ENCODE measurements around the gene ADAM19. TPM values are rescaled to one million over a fixed set of nuclear protein-coding genes. Genes with fewer than 3 reads are reported as not detected.

ADAM19 gene
- total RNA-seq, 2 experiments from 2014 or later = 24.2 to 103 TPM

GRCh38 chr5:157540124-157540523 lies 35.5 kb downstream of the ADAM19 start:
- peak; percentile 14 for DNase-seq (ENCODE audit: low spot score)
- POLR2A ChIA-PET = interaction anchor here (0.7 to 1.7 kb wide), 7 partner anchors 11 to 37 kb away, joined by 3 to 4 read pairs (median 3); no protein-coding TSS in a partner anchor
- Histone ChIP-seq H3K4me1 (ENCODE audit: insufficient read depth, low read length, poor library complexity, severe bottlenecking) (peaks cover 37% of the 10 kb centered on the region), H3K4me2 (ENCODE audit: low read length) (peak overlapping the region; percentile 59), H3K79me2 (ENCODE audit: insufficient read depth, low read depth, low read length) (peaks cover 22% of the 10 kb centered on the region; the same call in 1 of the 2 replicates), H2AFZ (ENCODE audit: low read length) (peak overlapping the region; percentile 67; the same call in 1 of the 2 replicates), H3K27ac (ENCODE audit: low read depth, low read length, poor library complexity, severe bottlenecking) (no peak overlapping the region), H3K9me2 (ENCODE audit: insufficient read depth, low read length) (no peaks in the 10 kb centered on the region), H3K9me3 (ENCODE audit: low read length) (no peaks in the 10 kb centered on the region), H4K20me1 (ENCODE audit: insufficient read depth, low read length) (no peaks in the 10 kb centered on the region), H3K4me3 (ENCODE audit: low read depth, low read length, poor library complexity, severe bottlenecking) (no peak overlapping the region), H3K36me3 (ENCODE audit: insufficient read depth, low read length) (peaks cover 23% of the 10 kb centered on the region)
- TF ChIP-seq CTCF (conservative IDR thresholded peaks at IDR 0.05; ENCODE audit: low read length) = no peak
- TF ChIP-seq EZH2phosphoT487 (IDR thresholded peaks at IDR 0.05; ENCODE audit: borderline replicate concordance, low read depth, low read length) = no peak
- no TSS peak for BruUV-seq (replicated peaks)
- CTCF ChIA-PET (ENCODE audit: unreplicated experiment) = no interaction called here
- intact Hi-C loops (cut with micrococcal nuclease; ENCODE audit: unreplicated experiment) = loop anchor here (1.0 to 2.0 kb wide), 2 partner anchors 35 to 38 kb away; partner anchors contain the start of gene ADAM19

DNA sequence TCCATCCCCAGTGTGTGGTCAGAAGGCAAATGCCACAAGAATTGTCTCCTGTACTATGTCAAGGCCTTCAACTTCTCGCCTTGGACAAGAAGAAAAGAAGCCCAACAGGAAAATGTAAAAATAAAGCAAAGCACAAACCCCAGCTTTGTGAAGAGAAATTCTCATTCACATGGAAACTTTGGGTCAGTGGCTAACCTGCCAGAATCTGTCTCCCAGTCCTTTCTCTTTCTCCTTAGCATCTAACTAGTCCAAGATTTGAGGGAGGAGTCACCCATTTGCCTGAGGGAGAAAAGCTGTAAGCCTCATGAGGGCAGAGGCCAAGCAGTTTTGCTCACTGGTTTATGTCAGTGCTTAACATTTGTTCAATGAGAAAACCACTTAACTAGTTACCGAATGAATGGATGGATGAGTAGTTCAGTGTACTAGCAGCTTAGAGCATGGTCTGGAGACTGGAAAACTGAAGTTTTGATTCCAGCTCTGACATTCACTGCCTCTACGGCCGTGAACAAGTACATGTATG lies 36.0 kb downstream of the ADAM19 start:
- Histone ChIP-seq H3K9me3 (ENCODE audit: low read length) (no peaks in the 10 kb centered on the region), H3K4me3 (ENCODE audit: low read depth, low read length, poor library complexity, severe bottlenecking) (no peak overlapping the region), H3K27ac (ENCODE audit: low read depth, low read length, poor library complexity, severe bottlenecking) (no peak overlapping the region), H3K9me2 (ENCODE audit: insufficient read depth, low read length) (no peaks in the 10 kb centered on the region), H4K20me1 (ENCODE audit: insufficient read depth, low read length) (no peaks in the 10 kb centered on the region), H3K4me2 (ENCODE audit: low read length) (peak overlapping the region; percentile 59; the same call in 1 of the 2 replicates), H2AFZ (ENCODE audit: low read length) (peak overlapping the region; percentile 67; the same call in 1 of the 2 replicates), H3K4me1 (ENCODE audit: insufficient read depth, low read length, poor library complexity, severe bottlenecking) (peaks cover 37% of the 10 kb centered on the region), H3K79me2 (ENCODE audit: insufficient read depth, low read depth, low read length) (peaks cover 22% of the 10 kb centered on the region; the same call in 1 of the 2 replicates), H3K36me3 (ENCODE audit: insufficient read depth, low read length) (peaks cover 29% of the 10 kb centered on the region)
- intact Hi-C loops (cut with micrococcal nuclease; ENCODE audit: unreplicated experiment) = loop anchor here (1.0 to 2.0 kb wide), 2 partner anchors 35 to 37 kb away; partner anchors contain the start of gene ADAM19
- CTCF ChIA-PET (ENCODE audit: unreplicated experiment) = interaction anchor here (1.0 kb wide), 1 partner anchor 30 kb away, joined by 3 read pairs; no protein-coding TSS in a partner anchor
- TF ChIP-seq CTCF (conservative IDR thresholded peaks at IDR 0.05; ENCODE audit: low read length) (no peak), EZH2phosphoT487 (IDR thresholded peaks at IDR 0.05; ENCODE audit: borderline replicate concordance, low read depth, low read length) (no peak)
- no TSS peak for BruUV-seq (replicated peaks)
- no peak for DNase-seq (ENCODE audit: low spot score)
- POLR2A ChIA-PET = interaction anchor here (0.6 to 1.7 kb wide), 7 partner anchors 11 to 79 kb away, joined by 3 to 4 read pairs (median 3); no protein-coding TSS in a partner anchor

DNA sequence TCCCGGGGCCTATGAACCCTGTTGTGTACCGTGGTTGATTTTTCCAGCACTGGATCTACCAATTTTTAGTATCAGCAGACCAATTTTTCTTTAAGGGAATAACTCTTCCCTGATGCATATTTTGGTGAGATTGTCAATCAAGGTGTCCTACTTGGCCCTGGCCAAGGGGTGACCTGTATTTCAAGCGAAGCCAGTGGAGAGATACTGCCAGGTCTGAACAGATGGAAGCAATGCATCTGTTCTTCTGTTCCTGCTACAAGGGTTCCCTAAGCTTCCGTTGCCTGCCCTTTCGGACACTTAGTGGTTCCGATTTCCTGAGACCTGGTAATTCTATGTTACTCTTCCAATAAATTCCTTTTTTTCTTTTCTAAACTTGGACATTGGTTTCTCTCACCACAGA lies 37.3 kb downstream of the ADAM19 start:
- H3K4me1 ChIP-seq (ENCODE audit: insufficient read depth, low read length, poor library complexity, severe bottlenecking) = peaks cover 37% of the 10 kb centered on the region
- H4K20me1 ChIP-seq (ENCODE audit: insufficient read depth, low read length) = no peaks in the 10 kb centered on the region
- H3K9me3 ChIP-seq (ENCODE audit: low read length) = no peaks in the 10 kb centered on the region
- DNase-seq (ENCODE audit: low spot score) = no peak
- no peak for TF ChIP-seq EZH2phosphoT487 (IDR thresholded peaks at IDR 0.05; ENCODE audit: borderline replicate concordance, low read depth, low read length)
- TF ChIP-seq CTCF (conservative IDR thresholded peaks at IDR 0.05; ENCODE audit: low read length) = no peak
- H3K4me2 ChIP-seq (ENCODE audit: low read length) = no peak overlapping the region
- peaks cover 31% of the 10 kb centered on the region for H3K36me3 ChIP-seq (ENCODE audit: insufficient read depth, low read length)
- ChIA-PET POLR2A (no interaction called here), CTCF (ENCODE audit: unreplicated experiment) (no interaction called here)
- no peak overlapping the region for H3K4me3 ChIP-seq (ENCODE audit: low read depth, low read length, poor library complexity, severe bottlenecking)
- no TSS peak for BruUV-seq (replicated peaks)
- no peaks in the 10 kb centered on the region for H3K9me2 ChIP-seq (ENCODE audit: insufficient read depth, low read length)
- intact Hi-C loops (cut with micrococcal nuclease; ENCODE audit: unreplicated experiment) = no loop called here
- H3K79me2 ChIP-seq (ENCODE audit: insufficient read depth, low read depth, low read length) = peaks cover 22% of the 10 kb centered on the region; the same call in 1 of the 2 replicates
- no peak overlapping the region for H2AFZ ChIP-seq (ENCODE audit: low read length)
- no peak overlapping the region for H3K27ac ChIP-seq (ENCODE audit: low read depth, low read length, poor library complexity, severe bottlenecking)
